GM19239 (cell line): ENCODE results near the gene CFDP1.
"Not testable (repeated sequence)": the region's sequence is repeated elsewhere in the genome, so short reads cannot be mapped to it uniquely, and the experiment has no call there.

Experiments used
- DNase-seq: peaks from one replicate; pipeline ENCODE4 v3.0.0; 2011; ENCODE audit warnings: low spot score; ENCODE audit not compliant: insufficient read length
- FAIRE-seq: peaks from 2 replicates; lab custom pipeline; 2011; peaks lifted over from hg19 to GRCh38; lab: Jason Lieb, UNC

Gene CFDP1

DNA sequence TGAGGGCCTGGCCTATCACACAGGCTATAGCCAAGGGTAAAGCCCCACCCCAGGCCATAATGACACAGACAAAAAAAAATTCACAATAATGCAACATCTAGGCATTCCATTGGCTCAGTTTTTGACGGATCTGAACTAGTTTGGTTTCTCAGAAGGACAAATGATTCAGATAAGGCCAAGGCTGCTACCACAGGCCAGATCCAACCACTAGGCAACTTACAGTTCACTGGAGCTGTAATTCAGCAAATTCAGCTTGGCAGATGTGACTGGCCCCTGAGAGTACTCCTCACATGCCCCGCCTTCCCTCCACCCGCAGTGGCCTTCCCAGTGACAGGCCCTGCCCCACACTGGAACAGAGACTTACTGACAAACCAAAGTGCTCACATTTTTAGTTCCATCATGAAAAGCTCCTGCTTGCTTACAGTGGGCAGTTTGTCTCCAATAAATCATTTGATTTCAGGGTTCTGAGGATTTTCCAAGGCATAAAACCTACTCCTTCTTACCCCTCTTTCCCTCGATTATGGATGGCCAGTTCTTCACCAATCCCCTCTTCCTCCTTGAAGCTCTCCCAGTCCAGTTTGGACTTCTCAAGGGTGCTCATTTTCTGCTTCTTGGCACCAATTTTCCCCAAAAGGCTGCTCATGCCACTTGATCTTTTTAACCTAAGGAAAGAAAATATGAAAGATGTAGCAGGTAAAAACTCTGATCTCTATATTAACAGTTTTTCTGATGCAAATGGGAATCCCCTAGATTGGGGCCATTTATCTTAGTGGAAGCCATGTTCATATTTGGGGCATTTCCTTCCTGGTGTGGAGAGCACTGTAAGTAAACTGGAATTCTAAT, 128.6 kb downstream of the CFDP1 start:
- FAIRE-seq: no peak
- DNase-seq: no peak

DNA sequence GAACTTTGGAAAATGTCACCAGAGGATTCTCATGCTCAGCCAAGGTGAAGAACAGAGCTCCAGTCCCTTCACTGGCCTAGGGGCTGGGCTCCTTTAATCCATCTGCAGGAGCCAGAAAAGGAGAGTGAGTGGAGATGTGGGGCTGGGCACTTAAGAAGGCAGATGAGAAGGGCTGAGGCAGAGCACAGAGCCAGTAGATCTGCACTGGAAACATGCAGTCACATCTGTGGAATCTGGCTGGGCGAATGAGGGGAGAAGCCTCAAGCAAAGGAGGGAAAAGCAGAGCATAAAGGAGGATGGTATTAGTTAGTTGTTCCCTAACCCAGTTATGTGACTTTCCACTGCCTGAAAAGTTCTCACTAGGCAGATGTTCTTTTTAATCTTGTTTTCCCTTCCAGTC, 131.5 kb downstream of the CFDP1 start:
- DNase-seq: no peak
- no peak for FAIRE-seq

DNA sequence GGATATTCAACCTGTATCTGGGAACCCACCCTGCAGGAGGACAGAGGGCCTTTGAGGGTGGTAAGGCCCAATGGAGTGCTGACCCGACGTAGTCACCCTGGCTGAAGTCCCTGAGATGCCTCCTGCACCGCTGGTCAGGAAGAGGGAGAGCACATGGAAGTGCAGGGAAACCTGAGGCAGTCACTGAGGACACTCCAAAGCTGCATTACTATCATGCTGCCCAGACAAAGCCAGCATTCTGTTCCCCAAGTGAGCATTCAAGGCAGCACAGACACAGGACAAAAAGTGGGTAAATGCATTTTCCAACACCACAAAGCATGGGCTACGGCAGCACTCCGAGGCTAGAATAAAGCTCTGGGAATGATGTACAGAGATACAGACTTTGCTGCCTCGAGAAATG, 135.0 kb downstream of the CFDP1 start:
- FAIRE-seq (no peak), DNase-seq (no peak)

DNA sequence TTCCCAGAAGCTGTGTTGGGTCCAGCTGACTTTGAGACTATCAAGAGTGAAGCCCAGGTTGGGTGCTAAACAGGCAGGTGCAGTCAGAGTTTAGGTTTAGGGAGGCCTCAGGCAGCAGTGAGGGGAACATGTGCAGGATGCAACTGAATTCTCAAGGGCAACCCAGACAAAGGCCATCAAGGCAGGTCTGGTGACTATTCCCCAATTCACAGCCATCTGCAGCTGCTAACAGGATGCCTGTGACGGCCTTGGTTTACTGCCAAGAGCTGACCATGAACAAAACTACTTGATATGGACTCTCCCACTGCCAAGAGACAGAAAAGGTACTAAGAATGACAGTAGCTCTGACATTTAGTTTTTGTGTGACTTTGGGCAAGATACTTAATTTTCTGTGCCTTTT, 136.7 kb downstream of the CFDP1 start:
- FAIRE-seq (no peak), DNase-seq (no peak)

DNA sequence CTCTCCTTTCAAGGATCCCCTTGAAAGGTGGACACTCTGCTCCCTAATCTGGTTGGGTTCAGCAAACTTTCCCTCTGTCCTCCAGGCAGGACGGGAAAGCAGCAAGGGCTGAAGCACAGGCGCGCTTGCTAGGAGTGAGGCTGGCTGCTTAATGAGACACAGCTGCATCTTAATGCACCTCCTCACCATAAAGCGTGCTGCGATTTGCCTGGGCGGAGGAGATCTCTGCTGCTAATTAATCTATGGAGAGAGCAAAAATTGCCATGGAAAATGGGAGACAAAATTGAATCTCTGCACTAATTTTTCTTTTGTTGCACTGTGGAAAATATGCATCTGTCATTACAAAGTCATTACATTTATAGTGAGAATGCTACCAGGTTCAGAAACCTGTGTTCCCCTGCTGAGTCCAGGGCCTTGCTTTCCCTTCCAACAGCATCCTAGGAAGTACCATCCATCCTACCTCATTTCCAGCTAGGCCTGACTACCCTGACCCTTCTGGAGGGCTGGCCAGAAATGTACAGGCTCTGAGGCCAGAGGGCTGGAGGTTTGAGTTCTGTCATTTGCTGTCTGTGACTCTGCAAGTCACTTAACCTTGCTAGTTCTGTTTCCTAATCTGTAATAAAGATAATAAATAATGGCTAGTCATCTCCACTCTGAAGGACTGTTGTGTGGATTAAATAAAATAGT, 138.4 kb downstream of the CFDP1 start:
- DNase-seq: no peak
- no peak for FAIRE-seq

DNA sequence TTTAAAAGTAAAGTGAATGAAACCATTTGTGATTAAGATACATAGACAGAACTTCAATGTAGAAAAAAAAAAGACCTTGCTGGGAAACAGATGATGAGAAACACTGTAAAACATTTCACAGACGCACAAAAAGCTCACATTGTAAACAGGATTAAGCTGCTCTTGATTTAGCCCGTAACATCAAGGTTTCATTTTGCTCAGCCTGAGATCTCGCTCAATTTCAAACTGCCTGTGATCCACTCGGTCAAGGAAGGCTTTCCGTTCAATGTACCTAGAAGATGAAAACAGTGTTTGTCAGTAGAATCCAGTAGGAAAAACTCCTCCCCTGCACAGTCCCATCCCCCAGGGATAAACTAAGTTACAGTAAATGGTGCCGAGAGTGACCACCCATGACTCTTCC, 139.5 kb downstream of the CFDP1 start:
- DNase-seq: no peak
- FAIRE-seq: no peak

DNA sequence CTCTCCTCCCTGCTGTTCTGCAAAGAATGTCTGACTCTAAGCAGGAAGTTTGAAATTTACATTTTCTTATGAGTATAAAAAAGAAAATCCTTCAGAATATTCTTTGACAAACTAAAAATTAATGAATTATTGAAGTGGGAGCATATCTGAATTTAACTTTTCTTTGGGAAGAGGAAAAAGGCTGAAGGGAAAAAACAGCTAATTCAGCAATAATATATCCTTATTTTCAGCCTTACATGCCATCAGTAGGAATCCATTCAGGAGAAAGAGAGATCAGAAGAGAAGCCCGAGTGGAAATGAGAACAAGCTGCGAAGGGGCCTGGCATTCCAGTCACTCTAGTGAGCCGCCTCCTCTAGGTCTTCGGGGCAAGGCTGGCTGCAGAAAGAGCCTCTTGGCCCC, 140.1 kb downstream of the CFDP1 start:
- DNase-seq (no peak), FAIRE-seq (no peak)

DNA sequence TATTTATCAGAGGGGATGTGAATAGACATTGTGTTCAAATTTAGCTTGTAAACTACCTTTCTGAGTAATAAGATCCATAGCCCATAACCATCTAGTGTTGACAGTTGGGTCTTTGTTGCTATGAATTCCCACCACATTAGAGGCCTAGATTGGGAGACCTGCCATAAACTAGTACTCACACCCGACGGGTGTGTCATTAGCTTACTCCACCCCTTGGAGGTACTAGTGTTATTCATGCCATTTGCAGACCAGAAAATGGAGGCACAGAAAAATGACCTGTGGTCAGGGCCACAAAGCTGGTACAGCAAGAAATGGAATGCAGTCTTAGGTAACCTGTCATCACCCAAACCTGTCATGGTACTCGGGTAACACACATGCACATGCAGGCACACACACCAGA, 140.6 kb downstream of the CFDP1 start:
- FAIRE-seq: no peak
- DNase-seq: no peak

DNA sequence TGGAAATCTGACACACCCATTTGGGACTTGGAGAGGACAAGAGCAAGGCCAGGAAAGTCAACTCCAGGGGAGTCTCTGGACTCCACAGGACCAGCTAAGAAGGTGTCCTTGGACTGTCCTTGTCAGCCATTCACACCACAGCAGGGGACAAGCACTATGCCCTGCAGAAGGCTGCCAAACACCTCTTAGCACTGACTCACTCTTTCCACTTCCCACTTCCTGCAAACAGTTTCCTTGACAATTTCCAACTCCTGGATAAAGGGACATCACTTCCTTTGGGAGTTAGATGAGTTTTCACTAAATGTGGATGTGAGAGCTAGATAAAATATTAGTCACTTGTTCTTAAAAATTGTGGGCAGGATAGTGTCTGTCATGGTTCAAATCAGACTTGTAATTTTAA, 144.1 kb downstream of the CFDP1 start:
- no peak for FAIRE-seq
- DNase-seq: no peak

DNA sequence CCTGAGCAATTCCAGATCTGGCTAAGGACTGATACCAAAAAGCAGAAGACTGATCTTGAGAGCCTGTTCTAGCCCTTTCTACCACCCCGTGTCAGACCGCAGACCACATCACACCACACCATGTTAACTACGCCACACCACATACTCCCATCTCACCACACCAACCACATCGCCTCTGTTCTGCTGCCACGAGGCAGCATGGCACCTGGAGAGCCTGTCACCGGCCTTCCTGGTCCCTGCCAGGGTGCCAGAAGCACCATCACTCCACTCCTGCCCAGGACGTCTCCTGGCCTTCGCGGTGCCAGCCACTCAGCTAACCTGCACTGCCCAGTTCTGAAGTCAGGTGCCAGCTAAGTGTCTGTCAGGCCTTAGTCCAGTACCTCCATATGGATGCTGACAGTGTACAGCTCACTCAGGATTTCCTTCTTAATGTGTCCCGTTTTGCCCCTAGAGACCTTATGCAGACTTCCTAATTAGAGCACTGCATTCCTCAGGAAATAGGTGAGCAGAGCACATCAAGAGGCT, 144.6 kb downstream of the CFDP1 start:
- DNase-seq (no peak), FAIRE-seq (no peak)

DNA sequence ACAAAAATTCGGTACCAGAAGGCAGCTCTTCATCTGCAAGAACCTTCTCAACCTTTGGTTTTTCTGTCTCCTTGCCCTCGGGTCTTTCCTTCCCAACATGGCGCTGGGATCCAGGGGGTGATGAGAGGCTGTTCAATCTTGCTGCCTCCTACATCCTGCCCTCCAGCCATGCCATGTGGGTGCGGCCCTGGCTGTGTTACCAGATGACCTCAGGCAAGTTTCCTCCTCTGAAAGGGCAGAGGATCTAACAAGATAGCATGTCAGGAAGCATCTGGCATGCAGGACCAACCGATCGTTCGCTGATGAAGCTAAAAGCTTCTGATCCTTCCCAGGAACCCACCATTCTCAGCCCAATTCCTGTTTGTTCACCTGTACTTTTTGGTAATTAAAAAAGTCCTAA, 145.1 kb downstream of the CFDP1 start:
- DNase-seq (no peak), FAIRE-seq (no peak)

DNA sequence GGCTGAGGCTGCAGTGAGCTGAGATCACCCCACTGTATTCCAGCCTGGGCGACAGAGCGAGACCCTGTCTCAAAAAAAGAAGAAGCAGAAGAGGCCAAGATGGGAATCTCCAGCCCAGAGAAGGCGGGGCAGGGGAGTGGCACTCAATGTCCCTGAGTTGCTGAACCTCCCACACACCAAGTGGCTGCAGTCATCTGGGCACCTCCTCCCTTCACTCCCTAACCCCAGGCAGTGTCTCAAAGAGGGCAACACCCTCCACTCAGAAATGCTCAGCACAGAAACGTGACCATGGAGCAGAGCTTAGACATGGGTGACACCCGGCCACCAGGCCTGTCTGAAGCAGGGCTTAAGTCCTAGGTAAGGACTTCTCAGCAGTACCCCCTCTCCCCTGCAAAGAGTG, 145.6 kb downstream of the CFDP1 start:
- FAIRE-seq (no peak), DNase-seq (no peak)

DNA sequence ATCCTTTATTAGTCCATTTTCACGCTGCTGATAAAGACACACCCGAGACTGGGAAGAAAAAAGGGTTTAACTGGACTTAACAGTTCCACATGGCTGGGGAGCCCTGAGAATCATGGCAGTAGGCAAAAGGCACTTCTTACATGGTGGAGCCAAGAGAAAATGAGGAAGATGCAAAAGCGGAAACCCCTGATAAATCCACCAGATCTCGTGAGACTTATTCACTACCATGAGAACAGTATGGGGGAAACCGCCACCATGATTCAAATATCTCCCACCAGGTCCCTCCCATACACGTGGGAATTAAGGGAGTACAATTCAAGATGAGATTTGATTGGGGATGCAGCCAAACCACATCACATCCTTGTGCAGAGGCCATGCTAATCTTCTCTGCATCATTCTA, 146.9 kb downstream of the CFDP1 start:
- no peak for DNase-seq
- no peak for FAIRE-seq

DNA sequence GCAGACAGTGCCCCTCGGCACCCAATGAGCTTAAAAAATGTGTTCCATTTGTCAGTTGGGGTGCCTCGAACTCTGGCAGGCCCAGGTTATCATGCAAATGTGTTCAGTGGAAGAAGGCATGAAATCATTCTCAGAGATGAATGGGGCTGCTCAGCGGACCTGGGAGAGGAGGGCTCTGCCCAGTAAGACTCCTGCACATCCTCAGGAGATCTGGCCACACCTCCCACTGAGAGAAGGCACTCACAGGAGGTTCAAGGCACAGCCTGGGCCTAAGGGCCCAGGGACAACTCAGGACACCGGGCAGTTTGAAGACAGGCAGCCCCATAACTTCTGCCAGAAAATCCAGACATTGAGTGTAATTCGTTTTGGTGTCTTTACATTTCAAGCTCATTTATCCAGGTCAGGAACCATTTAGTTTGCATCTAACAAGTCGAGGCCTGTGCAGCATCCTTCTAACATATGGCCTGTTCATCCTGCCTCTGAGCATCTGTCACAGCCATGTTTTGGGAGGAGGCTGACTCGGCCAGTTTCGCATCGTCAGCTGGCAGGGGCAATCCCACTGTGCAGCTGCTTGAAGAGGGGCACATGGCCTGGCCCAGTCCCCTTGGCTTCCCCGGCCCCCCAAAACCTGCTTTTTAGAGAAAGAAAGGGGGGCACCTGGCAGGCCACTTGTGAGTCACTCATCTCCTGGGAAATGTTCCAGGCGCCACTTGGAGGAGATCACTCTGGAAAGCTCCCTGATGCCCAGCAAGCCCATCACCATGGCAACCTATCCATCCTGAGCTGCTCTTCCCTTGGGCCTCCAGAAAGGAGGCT, 150.6 kb downstream of the CFDP1 start:
- no peak for DNase-seq
- FAIRE-seq: no peak

DNA sequence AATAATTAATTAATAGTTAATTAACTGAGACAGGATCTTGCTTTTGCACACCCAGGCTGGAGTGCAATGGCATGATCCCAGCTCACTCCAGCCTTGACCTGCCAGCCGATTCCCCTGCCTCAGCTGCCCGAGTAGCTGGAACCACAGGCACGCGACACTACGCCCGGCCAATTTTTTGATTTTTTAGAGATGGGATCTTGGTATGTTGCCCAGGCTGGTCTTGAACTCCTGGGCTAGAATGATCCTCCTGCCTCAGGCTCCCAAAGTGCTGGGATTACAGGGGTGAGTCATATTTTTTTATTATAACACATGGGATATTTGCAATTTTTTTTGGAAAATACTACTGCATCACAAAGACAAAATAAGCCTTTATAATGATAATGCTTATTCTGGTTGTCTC, 151.5 kb downstream of the CFDP1 start:
- no peak for FAIRE-seq

DNA sequence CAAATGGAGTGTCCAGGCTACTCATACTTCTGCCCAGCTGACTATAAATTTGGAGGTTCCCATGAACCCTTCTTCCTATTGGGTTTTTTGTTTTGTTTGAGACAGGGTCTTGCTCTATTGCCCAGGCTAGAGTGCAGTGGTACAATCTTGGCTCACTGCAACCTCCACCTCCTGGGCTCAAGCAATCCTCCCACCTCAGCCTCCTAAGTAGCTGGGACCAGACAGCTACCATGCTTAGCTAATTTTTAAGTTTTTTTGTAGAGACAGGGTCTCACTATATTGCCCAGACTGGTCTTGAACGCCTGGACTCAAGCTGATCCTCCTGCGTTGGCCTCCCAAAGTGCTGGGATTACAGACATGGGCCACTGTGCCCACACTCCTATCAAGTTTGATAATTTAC, 152.3 kb downstream of the CFDP1 start:
- not testable (repeated sequence) for FAIRE-seq, DNase-seq

More for the DNA sequence above, 151.5 kb downstream of the CFDP1 start:
- DNase-seq: no peak

DNA sequence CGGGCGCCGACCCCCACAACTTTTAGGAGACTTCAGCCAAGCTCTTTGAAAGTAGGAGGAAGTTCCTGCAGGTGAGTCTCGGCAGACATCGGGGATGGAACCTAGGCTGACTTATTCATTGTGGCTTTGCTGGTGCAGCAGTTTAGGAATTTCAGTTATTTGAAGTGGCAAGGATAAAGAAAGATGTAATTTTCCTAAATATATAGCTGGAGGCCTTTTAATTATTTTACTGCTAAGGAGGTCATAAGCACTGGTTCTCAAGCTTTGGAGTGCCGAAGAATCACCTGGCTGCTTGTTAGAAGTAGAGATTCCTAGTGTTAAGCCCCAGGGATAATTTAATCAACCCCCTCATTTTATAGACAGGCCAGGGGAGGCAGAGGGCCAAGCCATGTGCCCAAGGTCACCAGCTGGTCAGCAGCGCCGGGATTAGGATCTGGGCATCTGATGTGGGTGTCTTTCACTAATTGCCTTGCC, 152.9 kb downstream of the CFDP1 start:
- FAIRE-seq: no peak
- DNase-seq: no peak

DNA sequence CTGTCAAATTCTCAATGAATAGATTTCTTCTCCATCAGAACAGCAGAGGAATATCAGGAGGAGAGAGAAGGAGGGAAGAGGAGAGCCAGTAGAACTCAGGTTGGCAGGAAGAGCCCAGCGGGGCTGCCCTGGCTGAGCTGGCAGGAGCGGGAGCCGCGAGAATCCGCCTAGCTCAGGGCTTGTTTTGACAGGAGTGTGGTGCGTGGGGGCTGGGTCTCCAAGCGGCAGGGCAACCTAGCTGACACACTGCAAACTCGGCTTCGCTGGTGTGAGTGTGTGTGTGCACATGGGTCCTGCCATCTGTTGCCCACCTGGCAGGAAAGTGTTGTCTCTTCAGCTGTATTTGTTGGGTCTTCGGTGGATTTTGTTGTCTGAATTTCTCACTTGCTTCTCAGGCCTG, 154.0 kb downstream of the CFDP1 start:
- FAIRE-seq (no peak), DNase-seq (no peak)

DNA sequence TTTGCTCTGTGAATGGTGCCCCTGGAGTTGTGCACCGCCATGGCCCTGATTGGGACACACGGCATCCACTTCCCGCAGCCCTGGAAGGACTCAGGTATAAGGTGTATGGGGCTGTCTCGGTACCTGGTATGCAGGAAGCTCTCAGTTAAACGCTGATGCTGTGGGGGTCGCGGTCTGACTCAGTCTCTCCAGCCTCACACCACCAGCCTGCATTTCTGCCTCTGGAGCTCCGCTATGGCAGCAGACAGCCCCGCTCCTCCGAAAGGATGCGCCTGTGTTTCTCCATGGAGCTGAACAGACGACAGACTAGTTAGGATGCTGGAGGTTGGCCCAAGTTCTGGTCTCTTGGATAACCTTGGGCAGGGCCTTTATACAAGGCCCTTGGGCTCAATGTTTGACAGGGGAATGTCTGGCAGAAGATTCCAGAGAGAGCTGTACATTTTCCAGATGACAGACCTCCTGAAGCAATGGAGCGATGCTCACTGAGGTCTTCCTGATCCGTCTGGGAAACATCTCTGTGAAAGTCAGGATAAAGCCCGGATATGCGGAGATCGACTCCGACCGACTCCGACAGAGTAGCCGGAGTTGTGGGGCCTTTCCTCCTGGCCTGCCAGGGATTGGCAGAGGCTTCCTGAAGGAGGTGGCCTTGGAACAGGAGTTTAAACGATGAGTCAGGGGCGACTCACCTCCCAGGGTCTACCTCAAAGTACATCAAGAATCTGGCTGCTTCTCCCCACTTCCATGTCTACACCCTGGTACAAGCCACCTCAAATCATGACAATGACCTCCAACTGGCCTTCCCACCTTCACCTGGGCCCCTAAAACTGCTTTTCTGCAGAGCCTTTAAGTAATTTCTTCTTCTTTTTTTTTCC, 160.0 kb downstream of the CFDP1 start:
- FAIRE-seq (no peak), DNase-seq (no peak)

DNA sequence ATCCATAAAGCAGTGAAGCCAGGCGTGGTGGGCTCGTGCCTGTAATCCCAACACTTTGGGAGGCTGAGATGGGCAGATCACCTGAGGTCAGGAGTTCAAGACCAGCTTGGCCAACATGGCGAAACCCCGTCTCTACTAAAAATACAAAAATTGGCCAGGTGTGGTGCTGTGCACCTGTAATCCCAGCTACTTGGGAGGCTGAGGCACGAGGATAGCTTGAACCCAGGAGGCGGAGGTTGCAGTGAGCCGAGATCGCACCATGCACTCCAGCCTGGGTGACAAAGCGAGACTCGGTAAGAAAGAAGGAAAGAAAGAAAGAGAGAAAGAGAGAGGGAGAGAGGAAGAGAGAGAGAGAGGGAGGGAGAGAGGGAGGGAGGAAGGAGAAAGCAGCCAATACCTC, 160.7 kb downstream of the CFDP1 start:
- FAIRE-seq, DNase-seq: not testable (repeated sequence)
